Measurements from ENCODE around the gene PPP1R14B. TPM values are rescaled to one million over a fixed set of nuclear protein-coding genes. Genes with fewer than 3 reads are reported as not detected.

Gene PPP1R14B
- polyA plus RNA-seq, 3 donors = 11.7 to 40.7 (median 34.2) TPM

GRCh38 chr11:64203421-64204079 lies 43.2 kb downstream of the PPP1R14B start:
- no peak overlapping the region for H3K4me2 ChIP-seq (replicated peaks; ENCODE audit: extremely low read depth, low read length, poor library complexity, severe bottlenecking)
- intact Hi-C loops (cut with micrococcal nuclease) = no loop called here
- Mint-ChIP-seq H3K27ac (peak overlapping the region in 3 of 7 donors; percentile 13 to 51 (median 50)), H3K4me1 (peaks cover 41% of the 10 kb centered on the region), H3K4me3 (no peak overlapping the region), H3K9me3 (peaks cover 0 to 1% (median 0%) of the 10 kb centered on the region in 7 donors), H3K36me3 (peaks cover 50 to 60% of the 10 kb centered on the region in 2 donors), H3K27me3 (ENCODE audit: low read depth in 3 of 3) (no peaks in the 10 kb centered on the region)
- H3K27me3 ChIP-seq (ENCODE audit: control insufficient read depth in 2 of 2, insufficient read depth in 2 of 2, low read length in 2 of 2) = no peaks in the 10 kb centered on the region
- no peak overlapping the region for H3K9ac ChIP-seq (ENCODE audit: insufficient read depth, low read length, poor library complexity, severe bottlenecking)
- no peak overlapping the region for H2AFZ ChIP-seq (ENCODE audit: insufficient read depth, low read depth, low read length, poor library complexity, severe bottlenecking)
- no peaks in the 10 kb centered on the region for H3K9me3 ChIP-seq (replicated peaks in 1 of 2; ENCODE audit: control insufficient read depth in 1 of 2, insufficient read depth in 1 of 2, low read length in 2 of 2)
- H3K79me2 ChIP-seq (ENCODE audit: insufficient read depth, low read length) = peaks cover 31% of the 10 kb centered on the region
- no peak overlapping the region for H3K27ac ChIP-seq (ENCODE audit: low read depth in 1 of 2, low read length in 2 of 2)
- TF ChIP-seq CTCF (IDR thresholded peaks at IDR 0.05) = no peak
- DNase-seq = no peak
- H3K4me1 ChIP-seq (ENCODE audit: control insufficient read depth in 1 of 2, insufficient read depth in 2 of 2, low read length in 2 of 2) = peaks cover 38 to 55% of the 10 kb centered on the region in 2 donors
- peaks cover 47 to 61% of the 10 kb centered on the region in 2 donors for H3K36me3 ChIP-seq (replicated peaks in 1 of 2; ENCODE audit: control insufficient read depth in 1 of 2, insufficient read depth in 2 of 2, low read length in 2 of 2)
- WGBS (ENCODE audit: insufficient coverage) = 94% methylated on average over 22 of the region's 27 CpGs
- no peak overlapping the region for H3K4me3 ChIP-seq (replicated peaks in 1 of 3; ENCODE audit: low read depth in 2 of 3, low read length in 3 of 3)
- peaks cover 14% of the 10 kb centered on the region for H4K20me1 ChIP-seq (ENCODE audit: insufficient read depth, low read length)

GRCh38 chr11:64202992-64203391 lies 43.8 kb downstream of the PPP1R14B start:
- peaks cover 26% of the 10 kb centered on the region for H3K79me2 ChIP-seq (ENCODE audit: insufficient read depth, low read length)
- H3K27me3 Mint-ChIP-seq (ENCODE audit: low read depth in 3 of 3) = no peaks in the 10 kb centered on the region
- H3K9me3 Mint-ChIP-seq = peaks cover 0 to 1% (median 0%) of the 10 kb centered on the region in 7 donors
- intact Hi-C loops (cut with micrococcal nuclease) = no loop called here
- peak overlapping the region in 1 of 7 donors; percentile 51 for H3K27ac Mint-ChIP-seq
- H3K4me3 ChIP-seq (replicated peaks in 1 of 3; ENCODE audit: low read depth in 2 of 3, low read length in 3 of 3) = no peak overlapping the region
- H3K27me3 ChIP-seq (ENCODE audit: control insufficient read depth in 2 of 2, insufficient read depth in 2 of 2, low read length in 2 of 2) = no peaks in the 10 kb centered on the region
- no peak overlapping the region for H2AFZ ChIP-seq (ENCODE audit: insufficient read depth, low read depth, low read length, poor library complexity, severe bottlenecking)
- H4K20me1 ChIP-seq (ENCODE audit: insufficient read depth, low read length) = peaks cover 9% of the 10 kb centered on the region
- H3K4me1 ChIP-seq (ENCODE audit: control insufficient read depth in 1 of 2, insufficient read depth in 2 of 2, low read length in 2 of 2) = peaks cover 36 to 55% of the 10 kb centered on the region in 2 donors
- H3K4me3 Mint-ChIP-seq = no peak overlapping the region
- peaks cover 47 to 62% of the 10 kb centered on the region in 2 donors for H3K36me3 ChIP-seq (replicated peaks in 1 of 2; ENCODE audit: control insufficient read depth in 1 of 2, insufficient read depth in 2 of 2, low read length in 2 of 2)
- no peak overlapping the region for H3K4me2 ChIP-seq (replicated peaks; ENCODE audit: extremely low read depth, low read length, poor library complexity, severe bottlenecking)
- H3K36me3 Mint-ChIP-seq = peaks cover 51 to 65% of the 10 kb centered on the region in 2 donors
- TF ChIP-seq CTCF (IDR thresholded peaks at IDR 0.05) = no peak
- 92% methylated on average over 8 of the region's 9 CpGs for WGBS (ENCODE audit: insufficient coverage)
- no peak overlapping the region for H3K27ac ChIP-seq (ENCODE audit: low read depth in 1 of 2, low read length in 2 of 2)
- no peak for DNase-seq
- peaks cover 40% of the 10 kb centered on the region for H3K4me1 Mint-ChIP-seq
- H3K9me3 ChIP-seq (replicated peaks in 1 of 2; ENCODE audit: control insufficient read depth in 1 of 2, insufficient read depth in 1 of 2, low read length in 2 of 2) = no peaks in the 10 kb centered on the region
- no peak overlapping the region for H3K9ac ChIP-seq (ENCODE audit: insufficient read depth, low read length, poor library complexity, severe bottlenecking)
